ENCODE measurements around the gene CDH23.

DNA sequence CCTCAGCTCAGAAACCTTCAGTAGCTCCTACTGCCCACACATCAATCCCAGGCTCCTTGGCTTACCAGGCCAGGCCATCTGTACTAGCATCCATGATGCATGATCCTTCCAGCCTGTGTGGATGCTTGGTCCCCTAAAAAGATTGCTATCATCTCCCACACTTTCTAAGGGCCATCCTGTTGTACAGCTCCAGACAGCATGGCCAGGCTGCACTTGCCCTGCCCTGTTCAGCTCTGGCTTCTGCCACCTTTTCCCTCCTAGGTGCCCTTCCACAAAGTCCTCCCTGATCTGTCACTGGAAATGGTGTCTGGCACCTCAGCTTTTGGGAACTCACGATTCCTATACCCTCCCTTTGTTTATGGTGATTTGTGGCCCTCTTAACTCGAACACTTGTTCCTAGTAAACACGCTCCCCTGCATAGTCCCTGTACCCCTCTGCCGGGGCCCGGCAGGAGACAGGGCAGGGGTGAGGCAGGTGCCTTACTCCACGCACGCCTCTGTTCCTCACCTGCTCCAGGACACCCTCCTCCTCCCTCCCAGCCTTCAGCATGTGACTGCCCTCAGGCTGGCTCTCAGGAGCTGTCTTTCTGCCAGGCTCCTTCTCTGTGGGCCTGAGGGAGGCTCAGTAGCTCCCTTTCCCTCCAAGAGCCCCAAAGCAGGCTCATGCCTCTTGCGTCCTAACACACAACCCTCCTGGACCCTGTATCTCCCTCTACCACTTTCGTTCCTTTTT, 71.8 kb downstream of the CDH23 start:
- TF ChIP-seq, protein P1, sequence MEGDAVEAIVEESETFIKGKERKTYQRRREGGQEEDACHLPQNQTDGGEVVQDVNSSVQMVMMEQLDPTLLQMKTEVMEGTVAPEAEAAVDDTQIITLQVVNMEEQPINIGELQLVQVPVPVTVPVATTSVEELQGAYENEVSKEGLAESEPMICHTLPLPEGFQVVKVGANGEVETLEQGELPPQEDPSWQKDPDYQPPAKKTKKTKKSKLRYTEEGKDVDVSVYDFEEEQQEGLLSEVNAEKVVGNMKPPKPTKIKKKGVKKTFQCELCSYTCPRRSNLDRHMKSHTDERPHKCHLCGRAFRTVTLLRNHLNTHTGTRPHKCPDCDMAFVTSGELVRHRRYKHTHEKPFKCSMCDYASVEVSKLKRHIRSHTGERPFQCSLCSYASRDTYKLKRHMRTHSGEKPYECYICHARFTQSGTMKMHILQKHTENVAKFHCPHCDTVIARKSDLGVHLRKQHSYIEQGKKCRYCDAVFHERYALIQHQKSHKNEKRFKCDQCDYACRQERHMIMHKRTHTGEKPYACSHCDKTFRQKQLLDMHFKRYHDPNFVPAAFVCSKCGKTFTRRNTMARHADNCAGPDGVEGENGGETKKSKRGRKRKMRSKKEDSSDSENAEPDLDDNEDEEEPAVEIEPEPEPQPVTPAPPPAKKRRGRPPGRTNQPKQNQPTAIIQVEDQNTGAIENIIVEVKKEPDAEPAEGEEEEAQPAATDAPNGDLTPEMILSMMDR (optimal IDR thresholded peaks at IDR 0.05 in 1 of 3, IDR thresholded peaks at IDR 0.05 in 1 of 3, conservative IDR thresholded peaks at IDR 0.05 in 1 of 3; ENCODE audit: extremely low read depth in 1 of 3, insufficient read depth in 2 of 3, low read length in 3 of 3), result no peak
- no peak for TF ChIP-seq EZH2 (IDR thresholded peaks at IDR 0.05; ENCODE audit: low read length)
